Endothelial cell of hepatic sinusoid (primary cell): ENCODE results near the gene MTHFSD.

ENCODE experiments used
- in situ Hi-C: cut with HindIII; loops from 2 replicates; pipeline ENCODE4 v1.10.0; 2017; ENCODE audit warnings: low sequenced_read_pairs

MTHFSD gene

GRCh38 chr16:86517033-86517432 lies 38.0 kb downstream of the MTHFSD start:
- in situ Hi-C loops: loop anchor here (5.0 kb wide), 3 partner anchors 125 to 445 kb away; no protein-coding TSS in a partner anchor

GRCh38 chr16:86516623-86517003 lies 38.4 kb downstream of the MTHFSD start:
- in situ Hi-C loops: loop anchor here (5.0 kb wide), 3 partner anchors 124 to 444 kb away; no protein-coding TSS in a partner anchor

GRCh38 chr16:86515777-86516622 lies 39.0 kb downstream of the MTHFSD start:
- in situ Hi-C loops: loop anchor here (5.0 kb wide), 3 partner anchors 124 to 444 kb away; no protein-coding TSS in a partner anchor

GRCh38 chr16:86515413-86515776 lies 39.6 kb downstream of the MTHFSD start:
- in situ Hi-C loops: loop anchor here (5.0 kb wide), 3 partner anchors 123 to 443 kb away; no protein-coding TSS in a partner anchor

GRCh38 chr16:86514481-86515376 lies 40.3 kb downstream of the MTHFSD start:
- in situ Hi-C loops: loop anchor here (5.0 kb wide), 3 partner anchors 122 to 442 kb away; no protein-coding TSS in a partner anchor

GRCh38 chr16:86513471-86514277 lies 41.4 kb downstream of the MTHFSD start:
- in situ Hi-C loops: no loop called here

GRCh38 chr16:86512860-86513470 lies 42.1 kb downstream of the MTHFSD start:
- in situ Hi-C loops: no loop called here

- in situ Hi-C loops: no loop called here
Observed at GRCh38 chr16:86512301-86512859, 42.7 kb downstream of the MTHFSD start.

GRCh38 chr16:86511317-86512161 lies 43.5 kb downstream of the MTHFSD start:
- in situ Hi-C loops: no loop called here

GRCh38 chr16:86510465-86511261 lies 44.4 kb downstream of the MTHFSD start, which contains the start of gene FOXF1:
Gene FOXF1 (plus strand): TSS chr16:86510527. CDS start chr16:86510570, 43 bp downstream.
- in situ Hi-C loops: no loop called here

GRCh38 chr16:86509759-86510464 lies 45.1 kb downstream of the MTHFSD start:
- in situ Hi-C loops: no loop called here

GRCh38 chr16:86508947-86509758 lies 45.9 kb downstream of the MTHFSD start:
- in situ Hi-C loops: no loop called here

- in situ Hi-C loops: no loop called here
Observed at GRCh38 chr16:86508028-86508946, 46.7 kb downstream of the MTHFSD start.

- in situ Hi-C loops: no loop called here
Observed at GRCh38 chr16:86507173-86508027, 47.6 kb downstream of the MTHFSD start.
